ENCODE data around the gene CLIC4. TPM values are rescaled to one million over a fixed set of nuclear protein-coding genes. Genes with fewer than 3 reads are reported as not detected.

The CLIC4 gene
- total and polyA plus RNA-seq, 2 of the 8 experiments (the other 6 are each of a cell fraction or from before 2014, with no cell fraction given), result 77.5 to 293 TPM

- TF ChIP-seq E2F6 (IDR thresholded peaks at IDR 0.05), result peak; percentile 74
- TF ChIP-seq MAX (IDR thresholded peaks at IDR 0.05), result peak; percentile 58
- TF ChIP-seq GTF2F1 (IDR thresholded peaks at IDR 0.05; ENCODE audit: borderline replicate concordance, low read depth, low read length), result no peak
- 0 out of 3 replicates have a peak, but pooled peaks of 1 of the 2 experiments have one; percentile 21 for TF ChIP-seq POLR2A (IDR thresholded peaks at IDR 0.05; ENCODE audit: control extremely low read depth in 1 of 2, low read depth in 2 of 2, low read length in 2 of 2)
- peak; percentile 51; the same call in 1 of the 2 replicates for TF ChIP-seq POLR2AphosphoS5 (IDR thresholded peaks at IDR 0.05; ENCODE audit: low read depth, low read length)
Observed at GRCh38 chr1:24725209-24725651, 20.0 kb upstream of the CLIC4 start (continued).
